Activated CD4-positive, alpha-beta T cell treated with anti-CD3 and anti-CD28 coated beads, Interleukin-10, Interleukin-2, amounts not matched to agents 100 ng/mL and 50 ng/mL, durations not matched to agents 16 hours and 8 hours (primary cell): ENCODE data around the gene KIDINS220.

Source experiments
- DNase-seq: peaks from one replicate; pipeline ENCODE4 v3.0.0-alpha.2; 2020

KIDINS220 gene

GRCh38 chr2:8850845-8851487 lies 13.6 kb upstream of the KIDINS220 start:
- DNase-seq, result no peak

- DNase-seq, result no peak
Observed at GRCh38 chr2:8849327-8849726, 11.9 kb upstream of the KIDINS220 start.

- DNase-seq, result no peak
Observed at GRCh38 chr2:8848328-8849100, 11.1 kb upstream of the KIDINS220 start.

- DNase-seq, result no peak
Observed at GRCh38 chr2:8847400-8847799, 10.0 kb upstream of the KIDINS220 start.

GRCh38 chr2:8841932-8842331 lies 4.5 kb upstream of the KIDINS220 start:
- DNase-seq, result no peak

- DNase-seq, result no peak
Observed at GRCh38 chr2:8840475-8841091, 3.2 kb upstream of the KIDINS220 start.

- DNase-seq, result no peak
Observed at GRCh38 chr2:8839189-8839965, 2.0 kb upstream of the KIDINS220 start.

- DNase-seq, result no peak
Observed at GRCh38 chr2:8837795-8838140, 355 bp upstream of the KIDINS220 start.

GRCh38 chr2:8835279-8835678 lies 2.1 kb downstream of the KIDINS220 start:
- no peak for DNase-seq

GRCh38 chr2:8833853-8834252 lies 3.6 kb downstream of the KIDINS220 start:
- no peak for DNase-seq

- DNase-seq, result no peak
Observed at GRCh38 chr2:8831516-8831915, 5.9 kb downstream of the KIDINS220 start.

GRCh38 chr2:8827729-8828128 lies 9.7 kb downstream of the KIDINS220 start:
- DNase-seq, result no peak

- DNase-seq, result no peak
Observed at GRCh38 chr2:8822218-8822617, 15.2 kb downstream of the KIDINS220 start.

- DNase-seq, result no peak
Observed at GRCh38 chr2:8821276-8822217, 15.9 kb downstream of the KIDINS220 start.

GRCh38 chr2:8819948-8820347 lies 17.5 kb downstream of the KIDINS220 start:
- DNase-seq, result no peak

GRCh38 chr2:8819194-8819593 lies 18.2 kb downstream of the KIDINS220 start:
- peak; percentile 10 for DNase-seq

GRCh38 chr2:8817221-8817620 lies 20.2 kb downstream of the KIDINS220 start:
- DNase-seq, result no peak

- no peak for DNase-seq
Observed at GRCh38 chr2:8806885-8807704, 30.3 kb downstream of the KIDINS220 start.

- no peak for DNase-seq
Observed at GRCh38 chr2:8805278-8806210, 31.9 kb downstream of the KIDINS220 start.
